GM12892 (cell line): Measurements from ENCODE around the gene GZMH.
"Not testable (repeated sequence)": the region's sequence is repeated elsewhere in the genome, so short reads cannot be mapped to it uniquely, and the experiment has no call there.

ENCODE experiments used
- POLR2A ChIP-seq: IDR thresholded peaks from 2 replicates; pipeline ENCODE4 v1.6.1; 2011; ENCODE audit warnings: low read depth, low read length, control low read depth
- POLR2AphosphoS5 ChIP-seq: IDR thresholded peaks from 2 replicates; pipeline ENCODE4 v1.6.1; 2011; ENCODE audit warnings: low read depth, low read length, control low read depth
- TAF1 ChIP-seq: IDR thresholded peaks from 2 replicates; pipeline ENCODE4 v1.6.1; 2011; ENCODE audit warnings: low read depth, mild to moderate bottlenecking, control low read depth, low read length, borderline replicate concordance

- TF ChIP-seq POLR2A, POLR2AphosphoS5, TAF1: not testable (repeated sequence)
Measured at GRCh38 chr14:24591004-24591403, 18.5 kb downstream of the GZMH start.
